Measurements from ENCODE around the gene FAIM2.
A peak's percentile ranks its signal among the peaks of the same experiment; 100 is the strongest.

FAIM2 gene

DNA sequence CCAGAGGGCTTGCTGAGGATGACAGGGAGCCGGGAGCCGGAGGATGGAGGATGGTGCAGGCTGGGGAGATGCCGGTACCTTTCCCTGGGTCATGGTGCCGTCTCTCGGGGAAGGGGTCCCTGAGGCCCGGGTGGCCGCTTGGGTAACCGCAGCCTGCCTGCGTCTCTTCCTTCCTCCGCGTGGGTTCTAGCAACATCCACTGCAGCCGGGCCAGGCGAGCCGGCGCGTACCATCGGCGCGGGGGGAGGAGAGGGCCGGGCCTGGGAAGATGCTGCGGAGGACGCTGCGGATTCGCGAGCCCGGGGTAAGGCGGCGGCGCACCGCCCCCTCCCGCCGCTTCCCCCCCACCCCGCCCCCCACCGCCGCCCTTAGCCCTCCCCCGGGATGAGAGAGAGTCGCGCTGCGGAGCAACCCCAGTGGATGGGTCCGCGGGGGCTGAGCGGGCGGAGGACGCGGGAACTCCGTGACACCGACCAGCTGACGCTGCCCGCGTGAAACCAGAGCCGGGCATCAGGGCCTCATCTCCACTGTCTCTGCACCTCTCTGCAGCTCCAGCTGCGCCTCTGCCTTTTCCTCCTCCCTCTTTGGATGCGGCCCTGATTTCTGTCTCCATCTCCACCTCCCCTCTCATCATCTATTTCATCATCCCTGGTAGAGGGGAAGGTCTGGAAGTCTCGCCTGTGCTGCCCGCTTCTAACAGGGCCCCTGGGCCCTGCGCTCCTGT, at the start of gene FAIM2:
FAIM2 (minus strand) TSS at position 201 of the 724 bp plus-strand sequence; CDS start at position 93, 108 bp downstream.
- no peak for DNase-seq (ENCODE audit: low spot score)

DNA sequence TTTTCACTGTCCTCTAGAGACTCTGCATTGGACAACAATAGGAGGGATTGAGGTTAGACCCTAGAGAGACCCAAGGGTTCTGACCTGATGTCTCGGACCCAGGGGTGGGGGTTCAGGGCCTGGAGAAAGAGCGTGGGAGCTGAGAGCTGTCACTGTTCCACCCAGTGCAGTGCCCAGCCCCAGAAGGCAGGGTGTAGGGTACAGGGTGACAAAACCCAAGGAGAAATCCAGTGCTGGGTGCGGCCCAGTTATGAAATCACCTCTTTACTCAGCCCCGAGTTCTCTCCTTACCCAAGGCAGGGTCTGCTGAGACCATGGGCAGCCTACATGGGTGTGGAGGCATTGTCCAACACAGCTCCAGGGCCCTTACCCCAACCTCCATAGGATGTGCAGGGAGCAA, 49.5 kb upstream of the FAIM2 start:
- DNase-seq (ENCODE audit: low spot score), result no peak

DNA sequence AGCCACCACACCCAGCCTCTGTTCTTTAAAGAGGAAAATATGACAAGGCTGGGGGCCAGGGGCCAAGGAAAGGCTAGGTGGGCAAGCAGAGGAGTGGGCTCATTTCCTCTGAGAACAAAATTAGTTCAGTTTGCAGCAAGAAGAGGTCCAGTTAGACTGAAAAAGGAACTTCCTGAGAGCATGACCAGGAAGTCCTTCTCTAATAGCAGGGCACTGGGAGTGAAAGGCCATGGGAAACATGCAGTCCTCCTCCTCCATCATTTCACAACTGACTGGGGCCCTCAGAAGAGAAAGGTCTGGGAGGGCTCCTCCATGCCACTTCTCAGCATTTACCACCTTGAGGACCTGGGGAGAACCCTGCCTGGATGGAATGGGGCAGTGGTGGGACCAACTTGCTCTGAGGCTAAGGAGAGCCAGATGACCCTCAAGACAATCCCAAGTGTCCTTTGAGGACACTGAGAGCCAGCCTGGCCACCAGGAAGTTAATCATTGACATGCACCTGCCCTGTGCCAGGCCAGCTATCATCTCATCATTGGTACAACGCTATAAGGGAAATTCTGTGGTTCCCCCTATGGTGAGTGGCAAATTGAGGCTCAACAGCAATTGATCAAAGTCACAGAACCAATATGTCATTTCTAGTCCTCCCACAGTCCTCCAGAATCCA, 48.8 kb upstream of the FAIM2 start:
- DNase-seq (ENCODE audit: low spot score), result no peak

GRCh38 chr12:49951411-49952240, 47.9 kb upstream of the FAIM2 start:
- DNase-seq (ENCODE audit: low spot score), result no peak

DNA sequence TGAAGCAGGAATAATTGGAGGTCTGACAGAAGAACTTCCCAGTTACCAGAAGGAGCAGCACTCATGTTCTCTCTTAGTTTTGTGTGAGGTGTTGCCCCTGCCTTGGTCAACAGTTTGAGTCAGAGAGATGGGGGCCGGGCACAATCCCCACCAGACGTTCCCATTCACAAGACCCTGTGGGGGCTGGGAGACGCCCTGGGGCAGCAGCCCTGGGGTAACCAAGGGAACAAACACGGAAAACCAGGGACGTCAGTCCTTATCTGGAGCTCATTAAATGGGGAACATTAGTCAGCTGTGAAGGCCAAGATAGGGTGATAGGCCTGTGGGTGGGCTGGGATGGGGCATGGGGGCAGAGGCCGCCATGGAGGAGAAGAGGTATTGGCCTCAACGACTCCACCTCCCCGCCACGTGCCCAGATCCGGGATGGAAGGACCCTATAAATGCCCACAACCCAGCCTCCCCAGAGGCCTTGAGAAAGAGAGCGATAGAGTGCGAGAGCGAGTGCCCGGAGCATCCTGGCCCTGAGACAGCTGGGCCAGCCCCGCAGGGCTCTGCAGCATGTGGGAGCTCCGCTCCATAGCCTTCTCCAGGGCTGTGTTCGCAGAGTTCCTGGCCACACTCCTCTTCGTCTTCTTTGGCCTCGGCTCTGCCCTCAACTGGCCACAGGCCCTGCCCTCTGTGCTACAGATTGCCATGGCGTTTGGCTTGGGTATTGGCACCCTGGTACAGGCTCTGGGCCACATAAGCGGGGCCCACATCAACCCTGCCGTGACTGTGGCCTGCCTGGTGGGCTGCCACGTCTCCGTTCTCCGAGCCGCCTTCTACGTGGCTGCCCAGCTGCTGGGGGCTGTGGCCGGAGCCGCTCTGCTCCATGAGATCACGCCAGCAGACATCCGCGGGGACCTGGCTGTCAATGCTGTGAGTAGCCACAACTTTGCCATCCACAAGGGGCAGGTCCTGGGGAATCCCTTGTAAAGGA, 46.9 kb upstream of the FAIM2 start, which contains the start of gene AQP2:
AQP2 (plus strand) TSS at position 465 of the 979 bp plus-strand sequence; CDS start at position 559, 94 bp downstream.
- no peak for DNase-seq (ENCODE audit: low spot score)

- no peak for DNase-seq (ENCODE audit: low spot score)
Observed at GRCh38 chr12:49949866-49950265, 46.2 kb upstream of the FAIM2 start.

- DNase-seq (ENCODE audit: low spot score), result no peak
Observed at GRCh38 chr12:49948866-49949845, 45.5 kb upstream of the FAIM2 start.

GRCh38 chr12:49947593-49948226, 44.0 kb upstream of the FAIM2 start:
- no peak for DNase-seq (ENCODE audit: low spot score)

DNA sequence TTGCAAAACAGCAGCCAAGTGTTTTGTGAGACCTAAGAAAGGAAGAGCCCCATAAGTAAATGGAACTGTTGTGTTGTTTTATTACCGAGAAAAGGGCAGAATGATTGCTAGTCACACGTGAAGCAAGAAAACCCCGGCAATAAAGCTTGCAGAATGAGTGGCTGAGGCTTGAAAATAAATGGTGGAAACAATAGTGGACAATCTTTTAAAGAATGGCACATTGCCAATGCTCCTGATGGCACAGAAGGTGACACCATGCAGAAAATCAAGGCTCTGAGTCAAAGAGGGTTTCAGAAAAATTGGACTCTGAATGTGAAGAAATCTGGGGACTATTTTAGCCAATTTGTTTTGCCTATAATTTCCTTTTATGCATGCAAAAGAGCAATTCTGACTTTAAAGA, 42.8 kb upstream of the FAIM2 start:
- DNase-seq (ENCODE audit: low spot score), result no peak

DNA sequence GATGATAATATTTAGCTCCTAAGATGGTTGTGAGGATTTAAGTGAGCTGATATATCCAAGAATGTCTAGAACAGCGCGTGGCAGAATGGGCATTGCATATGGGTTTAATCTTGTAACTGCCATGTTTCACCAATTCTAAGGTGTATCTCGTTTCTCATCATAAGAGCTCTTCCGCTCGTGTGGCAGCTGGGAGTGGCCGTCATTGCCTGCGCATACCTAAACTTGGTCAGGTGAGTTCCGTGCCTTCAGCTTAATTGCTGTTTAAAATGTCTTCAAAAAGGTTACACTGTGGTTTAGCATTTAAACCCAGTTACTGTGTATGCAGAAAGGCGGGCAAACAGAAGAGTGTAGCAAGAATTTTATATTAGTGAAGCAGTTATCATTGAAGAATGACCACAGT, 42.4 kb upstream of the FAIM2 start:
- DNase-seq (ENCODE audit: low spot score), result no peak

DNA sequence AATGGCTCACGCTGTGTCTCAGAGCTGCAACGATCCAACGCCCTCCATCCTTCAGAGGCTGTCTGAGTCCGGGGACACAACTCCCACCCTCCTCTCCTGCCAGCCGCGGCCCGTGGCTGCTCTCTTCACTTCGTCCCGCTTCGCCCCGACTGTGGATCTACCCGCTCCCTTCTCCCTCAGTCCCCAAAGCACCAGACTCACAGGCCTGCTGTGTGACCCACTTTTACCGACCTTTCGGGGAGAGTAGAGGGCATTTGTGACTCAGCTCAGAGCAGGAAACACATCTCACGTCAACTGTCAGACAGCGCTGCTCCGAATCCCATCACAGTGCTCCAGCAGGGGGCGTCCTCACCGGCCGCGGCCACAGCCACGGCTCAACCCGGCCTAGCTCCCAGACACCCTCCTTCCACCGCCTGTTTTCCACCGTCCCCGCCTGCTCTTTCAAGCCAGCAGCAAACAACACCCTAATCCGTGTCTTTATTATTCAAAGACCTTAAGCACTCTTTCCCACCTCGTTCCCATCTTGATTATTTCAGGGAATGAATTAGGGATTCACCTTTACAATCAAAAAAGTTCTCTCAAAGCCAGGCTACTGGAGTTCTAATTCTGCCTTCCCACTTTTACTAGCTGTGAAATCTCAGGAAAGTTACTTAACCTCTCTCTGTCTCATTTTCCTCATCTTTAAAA, 41.8 kb upstream of the FAIM2 start:
- DNase-seq (ENCODE audit: low spot score), result peak; percentile 86

DNA sequence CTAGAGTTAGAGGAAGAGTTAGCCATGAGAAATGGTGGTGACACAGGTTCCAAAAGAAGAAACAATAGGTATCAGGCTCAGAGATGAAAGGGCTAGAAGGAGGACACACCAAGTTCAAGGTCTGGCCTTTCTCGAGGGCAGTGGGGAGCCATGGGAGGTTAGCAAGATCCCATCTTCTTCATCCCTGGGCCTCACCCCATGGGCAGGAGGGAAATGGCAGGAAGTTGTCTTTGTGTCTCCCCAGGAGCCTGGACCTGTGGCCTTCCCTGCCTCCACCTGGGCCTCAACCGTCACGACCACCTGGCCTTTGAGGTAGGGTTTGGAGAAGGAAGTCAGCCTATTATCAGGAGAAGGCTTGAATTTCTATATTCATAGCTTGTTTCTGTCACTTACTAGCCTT, 41.0 kb upstream of the FAIM2 start:
- DNase-seq (ENCODE audit: low spot score), result no peak

- DNase-seq (ENCODE audit: low spot score), result no peak
Observed at GRCh38 chr12:49944046-49944445, 40.3 kb upstream of the FAIM2 start.

DNA sequence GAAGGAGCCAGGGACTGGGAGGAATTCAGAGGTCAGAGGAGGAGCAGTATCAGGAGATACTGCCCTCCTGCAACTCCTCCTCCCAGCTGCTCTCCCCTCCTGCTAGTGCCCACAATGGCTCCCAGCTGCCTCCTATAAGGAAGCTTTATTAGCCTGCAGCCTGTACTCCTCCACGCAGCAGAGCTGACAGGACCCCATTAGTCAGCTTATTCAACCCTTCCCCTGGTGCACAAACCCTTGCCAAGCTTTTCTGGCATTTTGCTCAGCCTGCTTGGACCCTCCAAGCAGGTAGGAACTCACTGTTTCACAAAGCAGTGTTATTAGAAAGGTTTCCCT, 39.9 kb upstream of the FAIM2 start:
- no peak for DNase-seq (ENCODE audit: low spot score)

DNA sequence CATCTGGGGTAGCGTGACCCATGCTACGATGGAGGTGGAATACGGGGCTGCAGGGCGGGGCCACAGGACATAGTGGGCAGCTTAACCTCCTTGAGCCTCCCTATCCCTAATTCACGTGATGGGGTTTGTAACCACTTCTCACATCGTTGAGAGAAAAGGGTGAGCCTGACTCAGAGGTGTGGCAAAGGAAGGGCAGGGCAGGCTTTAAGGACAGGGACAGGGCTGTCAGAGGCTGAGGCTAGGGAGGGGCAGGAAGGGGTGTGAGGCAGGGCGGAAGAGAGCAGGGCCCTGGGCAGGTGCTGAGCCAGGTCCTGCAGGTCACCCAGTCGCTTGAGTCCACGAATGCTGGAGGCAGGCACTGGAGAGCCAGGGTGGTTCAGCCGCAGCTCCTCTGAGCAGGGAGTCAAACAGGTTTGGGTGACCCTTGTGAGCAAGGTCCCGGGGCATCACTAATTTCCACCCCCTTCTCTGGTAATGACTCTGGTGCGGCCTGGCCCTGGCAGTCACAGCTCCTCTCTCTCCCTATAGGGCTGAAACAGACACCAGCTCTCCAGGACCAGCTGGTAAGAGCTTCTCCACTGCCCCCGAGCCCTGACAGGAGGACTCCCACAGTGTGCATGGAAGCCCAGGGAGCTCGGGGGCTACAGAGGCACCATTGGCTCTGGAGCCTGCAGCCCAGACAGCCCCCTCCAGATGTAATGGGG, 39.4 kb upstream of the FAIM2 start:
- DNase-seq (ENCODE audit: low spot score), result no peak

- DNase-seq (ENCODE audit: low spot score), result no peak
Observed at GRCh38 chr12:49942512-49942893, 38.8 kb upstream of the FAIM2 start.

GRCh38 chr12:49941556-49942511, 38.1 kb upstream of the FAIM2 start:
- no peak for DNase-seq (ENCODE audit: low spot score)

DNA sequence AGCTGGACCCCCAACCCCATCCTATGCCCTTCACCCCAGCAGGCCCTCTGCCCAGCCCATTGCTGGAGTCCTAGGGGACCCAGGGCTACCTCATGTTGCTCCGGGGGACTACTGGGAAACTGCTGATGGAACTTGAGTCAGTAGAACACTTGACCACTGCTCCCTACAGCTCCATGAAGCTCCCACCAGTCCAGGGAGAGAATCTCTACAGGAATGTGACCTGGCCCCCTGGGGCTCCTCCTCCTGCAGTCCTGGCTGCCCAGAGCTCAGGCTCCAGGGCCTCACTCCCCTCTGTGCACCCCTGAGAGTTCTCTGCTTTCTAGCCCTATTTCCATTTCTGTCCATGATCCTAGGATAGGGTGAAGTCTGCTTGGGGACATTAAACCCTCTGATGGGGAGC, 36.0 kb upstream of the FAIM2 start:
- no peak for DNase-seq (ENCODE audit: low spot score)
